MG63 (cell line): ENCODE measurements around the gene CORO2A. TPM values are rescaled to one million over a fixed set of nuclear protein-coding genes. Genes with fewer than 3 reads are reported as not detected.
"Not testable (repeated sequence)": the region's sequence is repeated elsewhere in the genome, so short reads cannot be mapped to it uniquely, and the experiment has no call there.

Experiments
- DNase-seq: peaks from one replicate; pipeline ENCODE4 v3.0.0-alpha.2; 2020
- H3K27me3 ChIP-seq: fragments of 250-450 bp; sonication (Bioruptor Pico); 2 replicates; pipeline ENCODE4 v1.5.1; 2020; ENCODE audit warnings: mild to moderate bottlenecking, moderate library complexity
- H3K36me3 ChIP-seq: fragments of 250-450 bp; sonication (Bioruptor Pico); 2 replicates; pipeline ENCODE4 v1.5.1; 2020; ENCODE audit warnings: mild to moderate bottlenecking, moderate library complexity
- H3K4me3 ChIP-seq: fragments of 250-450 bp; sonication (Bioruptor Pico); 2 replicates; pipeline ENCODE4 v1.5.1; 2020; ENCODE audit warnings: mild to moderate bottlenecking, moderate library complexity
- H3K9me3 ChIP-seq: fragments of 250-450 bp; sonication (Bioruptor Pico); 2 replicates; pipeline ENCODE4 v1.5.1; 2020; ENCODE audit warnings: mild to moderate bottlenecking, moderate library complexity
- total RNA-seq: library from RNA; depleted of rRNA; stranded (reverse); fragments of >200 nt; shearing (Covaris generic); gene quantifications from 2 replicates; pipeline ENCODE4 v1.2.3, GENCODE V29; 2014; ENCODE audit warnings: low replicate concordance

Gene CORO2A
- total RNA-seq, 1 experiment from 2014 or later: 0.03 TPM

GRCh38 chr9:98184326-98184725 lies 8.1 kb downstream of the CORO2A start:
- Histone ChIP-seq H3K36me3 (no peaks in the 10 kb centered on the region), H3K27me3 (no peaks in the 10 kb centered on the region), H3K4me3 (no peak overlapping the region), H3K9me3 (no peaks in the 10 kb centered on the region)
- no peak for DNase-seq

GRCh38 chr9:98182889-98183599 lies 9.4 kb downstream of the CORO2A start:
- Histone ChIP-seq H3K9me3 (no peaks in the 10 kb centered on the region), H3K27me3 (no peaks in the 10 kb centered on the region), H3K36me3 (no peaks in the 10 kb centered on the region), H3K4me3 (no peak overlapping the region)
- DNase-seq: no peak

- Histone ChIP-seq H3K9me3 (no peaks in the 10 kb centered on the region), H3K4me3 (no peak overlapping the region), H3K27me3 (no peaks in the 10 kb centered on the region), H3K36me3 (no peaks in the 10 kb centered on the region)
- DNase-seq: no peak
Measured at GRCh38 chr9:98182069-98182820, 10.2 kb downstream of the CORO2A start.

GRCh38 chr9:98181746-98182068 lies 10.7 kb downstream of the CORO2A start:
- DNase-seq: no peak
- Histone ChIP-seq H3K4me3 (no peak overlapping the region), H3K9me3 (no peaks in the 10 kb centered on the region), H3K27me3 (no peaks in the 10 kb centered on the region), H3K36me3 (no peaks in the 10 kb centered on the region)

GRCh38 chr9:98180996-98181395 lies 11.4 kb downstream of the CORO2A start:
- Histone ChIP-seq H3K36me3 (no peaks in the 10 kb centered on the region), H3K9me3 (no peaks in the 10 kb centered on the region)
- no peak for DNase-seq

GRCh38 chr9:98178874-98179850 lies 13.3 kb downstream of the CORO2A start:
- no peaks in the 10 kb centered on the region for H3K9me3 ChIP-seq
- no peak overlapping the region for H3K4me3 ChIP-seq
- no peaks in the 10 kb centered on the region for H3K36me3 ChIP-seq
- no peak for DNase-seq
- no peaks in the 10 kb centered on the region for H3K27me3 ChIP-seq

More at GRCh38 chr9:98180996-98181395, 11.4 kb downstream of the CORO2A start:
- Histone ChIP-seq H3K27me3 (no peaks in the 10 kb centered on the region), H3K4me3 (no peak overlapping the region)

- H3K36me3 ChIP-seq: no peaks in the 10 kb centered on the region
- no peak overlapping the region for H3K4me3 ChIP-seq
- H3K9me3 ChIP-seq: no peaks in the 10 kb centered on the region
- no peak for DNase-seq
- no peaks in the 10 kb centered on the region for H3K27me3 ChIP-seq
Measured at GRCh38 chr9:98176391-98177259, 15.8 kb downstream of the CORO2A start.

GRCh38 chr9:98175762-98176161 lies 16.7 kb downstream of the CORO2A start:
- H3K27me3 ChIP-seq: no peaks in the 10 kb centered on the region
- no peaks in the 10 kb centered on the region for H3K9me3 ChIP-seq
- no peak overlapping the region for H3K4me3 ChIP-seq
- no peak for DNase-seq
- no peaks in the 10 kb centered on the region for H3K36me3 ChIP-seq

GRCh38 chr9:98175028-98175569 lies 17.3 kb downstream of the CORO2A start:
- H3K27me3 ChIP-seq: no peaks in the 10 kb centered on the region
- no peaks in the 10 kb centered on the region for H3K9me3 ChIP-seq
- no peaks in the 10 kb centered on the region for H3K36me3 ChIP-seq
- no peak overlapping the region for H3K4me3 ChIP-seq
- DNase-seq: no peak

- H3K27me3 ChIP-seq: not testable (repeated sequence)
Measured at GRCh38 chr9:98174502-98174918, 17.9 kb downstream of the CORO2A start.

GRCh38 chr9:98173181-98173580 lies 19.3 kb downstream of the CORO2A start:
- Histone ChIP-seq H3K27me3 (no peaks in the 10 kb centered on the region), H3K9me3 (no peaks in the 10 kb centered on the region), H3K36me3 (no peaks in the 10 kb centered on the region), H3K4me3 (no peak overlapping the region)
- no peak for DNase-seq

More at GRCh38 chr9:98174502-98174918, 17.9 kb downstream of the CORO2A start:
- not testable (repeated sequence) for H3K36me3 ChIP-seq, DNase-seq, H3K9me3 ChIP-seq, H3K4me3 ChIP-seq

GRCh38 chr9:98172604-98173003 lies 19.8 kb downstream of the CORO2A start:
- Histone ChIP-seq H3K4me3 (no peak overlapping the region), H3K36me3 (no peaks in the 10 kb centered on the region), H3K27me3 (no peaks in the 10 kb centered on the region), H3K9me3 (no peaks in the 10 kb centered on the region)
- peak; percentile 35 for DNase-seq

- DNase-seq: no peak
- H3K36me3 ChIP-seq: no peaks in the 10 kb centered on the region
- no peaks in the 10 kb centered on the region for H3K27me3 ChIP-seq
- no peaks in the 10 kb centered on the region for H3K9me3 ChIP-seq
- no peak overlapping the region for H3K4me3 ChIP-seq
Measured at GRCh38 chr9:98171176-98171925, 21.1 kb downstream of the CORO2A start.

GRCh38 chr9:98168941-98169488 lies 23.4 kb downstream of the CORO2A start:
- no peak for DNase-seq

GRCh38 chr9:98168153-98168780 lies 24.2 kb downstream of the CORO2A start:
- H3K27me3 ChIP-seq: no peaks in the 10 kb centered on the region
- no peak for DNase-seq
- no peaks in the 10 kb centered on the region for H3K36me3 ChIP-seq
- H3K4me3 ChIP-seq: no peak overlapping the region
- H3K9me3 ChIP-seq: no peaks in the 10 kb centered on the region

More at GRCh38 chr9:98168941-98169488, 23.4 kb downstream of the CORO2A start:
- Histone ChIP-seq H3K27me3 (no peaks in the 10 kb centered on the region), H3K4me3 (no peak overlapping the region), H3K36me3 (no peaks in the 10 kb centered on the region), H3K9me3 (no peaks in the 10 kb centered on the region)
